Heart right ventricle (tissue), 16 donors: ENCODE data around the gene PPY. TPM values are rescaled to one million over a fixed set of nuclear protein-coding genes. Genes with fewer than 3 reads are reported as not detected.
"Not testable (repeated sequence)": the region's sequence is repeated elsewhere in the genome, so short reads cannot be mapped to it uniquely, and the experiment has no call there.

Experiments used
- ATAC-seq, 8 donors: fragments of 200-7000 bp; cut with Tn5 transposase; one replicate each; pipeline ENCODE4 v1.9.1; 2020; ENCODE audit warnings: mild to moderate bottlenecking in 8 of 8, moderate library complexity in 8 of 8, moderate number of reproducible peaks in 1 of 8
- DNase-seq, 2 donors: peaks; one replicate each; pipeline ENCODE4 v3.0.0-alpha.2; 2020
- H3K27ac ChIP-seq, 10 donors: fragments of 200-600 bp; sonication (generic) in 2 of 10; one replicate each; pipeline versions ENCODE4 v1.5.0 to v1.8.0; 2020 to 2022; ENCODE audit warnings: mild to moderate bottlenecking in 3 of 10
- H3K27me3 ChIP-seq, 7 donors: fragments of 200-600 bp; one replicate each; pipeline ENCODE4 v1.8.0; 2021 to 2022; ENCODE audit warnings: mild to moderate bottlenecking in 2 of 7
- H3K36me3 ChIP-seq, 9 donors: fragments of 200-600 bp; sonication (generic) in 1 of 9; one replicate each; pipeline versions ENCODE4 v1.5.0 to v1.8.0; 2020 to 2022; ENCODE audit warnings: mild to moderate bottlenecking in 2 of 9
- H3K4me1 ChIP-seq, 9 donors: fragments of 200-600 bp; sonication (generic) in 1 of 9; one replicate each; pipeline versions ENCODE4 v1.5.0 to v1.8.0; 2020 to 2022; ENCODE audit warnings: mild to moderate bottlenecking in 4 of 9
- H3K4me3 ChIP-seq, 10 donors: fragments of 200-600 bp; sonication (generic) in 2 of 10; one replicate each; pipeline versions ENCODE4 v1.5.0 to v1.8.0; 2020 to 2022; ENCODE audit warnings: mild to moderate bottlenecking in 7 of 10, moderate library complexity in 2 of 10
- H3K9me3 ChIP-seq, 11 donors: fragments of 200-600 bp in 10 of 11; sonication (generic) in 2 of 11; one replicate each; pipeline versions ENCODE4 v1.5.0 to v1.8.0; 2013 to 2022; ENCODE audit warnings: mild to moderate bottlenecking in 2 of 11, control low read depth in 1 of 11, moderate library complexity in 1 of 11
- CTCF ChIP-seq, 9 donors: fragments of 200-600 bp; sonication (generic) in 2 of 9; IDR thresholded peaks; one replicate each; pipeline versions ENCODE4 v1.5.0 to v1.8.0; 2021 to 2022; ENCODE audit warnings: antibody characterized with exemption in 9 of 9, mild to moderate bottlenecking in 5 of 9, moderate library complexity in 1 of 9
- WGBS, 2 donors: extraction: QIAGEN DNeasy Blood & Tissue Kit; methylation state at CpG; one replicate each; pipeline ENCODE4 v1.1.7; 2013; ENCODE audit warnings: inconsistent platforms in 1 of 2; 5-methylcytosine and 5-hydroxymethylcytosine counted together
- intact Hi-C, 10 donors: fragments of 100-400 bp; cut with DNase I; formaldehyde crosslinking; loops; one replicate each; pipeline versions ENCODE4 v1.11.1 to v1.14.2; 2022
- polyA plus RNA-seq, 2 donors: library from polyadenylated mRNA; stranded (reverse); fragments of 200-250 nt; gene quantifications; one replicate each; pipeline ENCODE4 v1.2.3, GENCODE V29; 2013
- total RNA-seq, 10 donors: library from RNA; stranded (reverse); fragmentation: NEBNext Ultra II Directional in 3 of 10; extraction: Animal tissue kit (Norgen Biotek cat#: 25700) in 3 of 10; gene quantifications; one replicate each; pipeline versions ENCODE4 v1.2.1 to v1.2.4, GENCODE V29; 2021 to 2023
- donor health status: Arrhythmogenic right ventricular cardiomyopathy.
- donor health status: ischemic (EF 13 %, LVEDD 7.1; RV severe dilation, severe dysfunction).
- donor health status: healthy with polysubstance abuse.
- donor health status: DM: no; HTN: yes; CAD: no.
- donor health status: DM: no; HTN: no; CAD: no.
- donor health status: ischemic (EF 25% LVEDD 6.9; RV normal size, moderate dysfunction).
- donor health status: ischemic (EF 25% LVEDD 5.7; RV mildly dilated, moderate dysfunction).
- donor health status: healthy.
- donor health status: DM: yes; HTN: yes; CAD: no.
- donor health status: Ischemic cardiomyopathy.
- donor health status: ischemic (EF 35%, LVEDD 5.7; RV mildly dilated, moderate dysfunction).
- donor health status: nonischemic (EF 11% LVEDD 7.7; RV severe dilation, severe dysfunction).
- donor health status: DM: yes; HTN: yes; CAD: no.
- donor health status: PGD.
- donor health status: ischemic (EF 29% LVEDD 5.4; RV normal size, mild dysfunction).
- donor health status: nonischemic (EF 23%, LVEDD 6.1; RV moderate dilation, normal function).

Gene PPY
- total and polyA plus RNA-seq, 12 donors = not detected

- Histone ChIP-seq H3K36me3 (no peaks in the 10 kb centered on the region), H3K9me3 (no peaks in the 10 kb centered on the region), H3K27ac (no peak overlapping the region), H3K4me1 (peaks cover 3 to 20% (median 10%) of the 10 kb centered on the region in 9 donors), H3K27me3 (peaks cover 0 to 32% (median 12%) of the 10 kb centered on the region in 7 donors), H3K4me3 (no peak overlapping the region)
- intact Hi-C loops = no loop called here
- no peak for TF ChIP-seq CTCF (IDR thresholded peaks at IDR 0.05)
- DNase-seq (no peak), ATAC-seq (no peak)
- 87 to 89% methylated on average over 5 of the region's 5 CpGs for WGBS, 2 donors
Measured at GRCh38 chr17:43931062-43931571, 11.2 kb downstream of the PPY start.

GRCh38 chr17:43928609-43929008, 13.7 kb downstream of the PPY start:
- intact Hi-C loops = no loop called here
- TF ChIP-seq CTCF (IDR thresholded peaks at IDR 0.05) = no peak
- ATAC-seq = no peak
- WGBS, 2 donors = 89 to 91% methylated on average over 1 of the region's 1 CpG
- Histone ChIP-seq H3K36me3 (no peaks in the 10 kb centered on the region), H3K9me3 (no peaks in the 10 kb centered on the region), H3K4me1 (peaks cover 3 to 20% (median 10%) of the 10 kb centered on the region in 9 donors), H3K27me3 (peaks cover 0 to 42% (median 11%) of the 10 kb centered on the region in 7 donors), H3K27ac (no peak overlapping the region), H3K4me3 (no peak overlapping the region)
- DNase-seq = no peak

- WGBS, 2 donors = 31 to 35% methylated on average over 5 of the region's 5 CpGs
- intact Hi-C loops, H3K9me3 ChIP-seq, H3K36me3 ChIP-seq, DNase-seq, ATAC-seq, H3K27ac ChIP-seq: not testable (repeated sequence)
- Histone ChIP-seq H3K4me1 (peaks cover 3 to 20% (median 10%) of the 10 kb centered on the region in 9 donors), H3K27me3 (peaks cover 0 to 42% (median 8%) of the 10 kb centered on the region in 7 donors), H3K4me3 (peak overlapping the region in 5 of 10 donors; percentile 44 to 60 (median 53))
Measured at GRCh38 chr17:43927929-43928328, 14.3 kb downstream of the PPY start.

- DNase-seq = peak in 1 of 2 donors; percentile 24
- peak overlapping the region; percentile 19 to 60 (median 48) for H3K4me3 ChIP-seq
Measured at GRCh38 chr17:43927060-43927864, 15.0 kb downstream of the PPY start.

More at GRCh38 chr17:43927060-43927864, 15.0 kb downstream of the PPY start:
- no peaks in the 10 kb centered on the region for H3K36me3 ChIP-seq
- intact Hi-C loops = no loop called here
- no peak for TF ChIP-seq CTCF (IDR thresholded peaks at IDR 0.05)
- 2 to 4% methylated on average over 42 of the region's 42 CpGs for WGBS, 2 donors
- H3K27me3 ChIP-seq = peaks cover 0 to 42% (median 10%) of the 10 kb centered on the region in 7 donors
- no peak overlapping the region for H3K27ac ChIP-seq
- no peaks in the 10 kb centered on the region for H3K9me3 ChIP-seq
- H3K4me1 ChIP-seq = peaks cover 3 to 20% (median 10%) of the 10 kb centered on the region in 9 donors
- peak in 7 of 8 donors; percentile 11 to 74 (median 58) for ATAC-seq
